HL-60 (cell line): Measurements from ENCODE around the gene FOXP1.

ENCODE experiments used
- CTCF ChIP-seq: IDR thresholded peaks from one replicate; pipeline ENCODE4 v1.5.1; 2011; ENCODE audit warnings: low read length, control low read depth, inconsistent platforms; ENCODE audit not compliant: insufficient read depth
- TF ChIP-seq, protein P1 (sequence below): IDR thresholded peaks from 2 replicates; pipeline ENCODE4 v1.6.1; 2012; ENCODE audit warnings: low read depth; ENCODE audit not compliant: insufficient replicate concordance

DNA sequence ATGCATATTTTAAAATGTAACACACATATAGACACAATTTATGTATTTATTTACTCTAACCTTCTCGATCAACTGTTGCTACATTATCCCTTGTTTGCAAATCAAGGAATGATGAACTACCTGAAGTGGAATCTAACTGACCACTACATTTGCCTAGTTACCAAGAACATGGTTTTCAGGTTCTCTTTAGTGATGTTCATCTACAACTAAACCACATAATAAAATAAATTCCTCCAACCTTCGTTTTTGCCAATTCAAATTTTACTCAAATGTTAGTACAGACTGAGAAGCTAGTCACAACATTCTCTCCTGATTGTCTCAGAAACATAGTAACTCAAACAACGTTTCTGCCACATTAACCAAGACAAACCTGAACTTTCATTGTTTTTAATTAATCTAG is 521.9 kb downstream of the FOXP1 start:
- TF ChIP-seq CTCF: no peak
- TF ChIP-seq, protein P1, sequence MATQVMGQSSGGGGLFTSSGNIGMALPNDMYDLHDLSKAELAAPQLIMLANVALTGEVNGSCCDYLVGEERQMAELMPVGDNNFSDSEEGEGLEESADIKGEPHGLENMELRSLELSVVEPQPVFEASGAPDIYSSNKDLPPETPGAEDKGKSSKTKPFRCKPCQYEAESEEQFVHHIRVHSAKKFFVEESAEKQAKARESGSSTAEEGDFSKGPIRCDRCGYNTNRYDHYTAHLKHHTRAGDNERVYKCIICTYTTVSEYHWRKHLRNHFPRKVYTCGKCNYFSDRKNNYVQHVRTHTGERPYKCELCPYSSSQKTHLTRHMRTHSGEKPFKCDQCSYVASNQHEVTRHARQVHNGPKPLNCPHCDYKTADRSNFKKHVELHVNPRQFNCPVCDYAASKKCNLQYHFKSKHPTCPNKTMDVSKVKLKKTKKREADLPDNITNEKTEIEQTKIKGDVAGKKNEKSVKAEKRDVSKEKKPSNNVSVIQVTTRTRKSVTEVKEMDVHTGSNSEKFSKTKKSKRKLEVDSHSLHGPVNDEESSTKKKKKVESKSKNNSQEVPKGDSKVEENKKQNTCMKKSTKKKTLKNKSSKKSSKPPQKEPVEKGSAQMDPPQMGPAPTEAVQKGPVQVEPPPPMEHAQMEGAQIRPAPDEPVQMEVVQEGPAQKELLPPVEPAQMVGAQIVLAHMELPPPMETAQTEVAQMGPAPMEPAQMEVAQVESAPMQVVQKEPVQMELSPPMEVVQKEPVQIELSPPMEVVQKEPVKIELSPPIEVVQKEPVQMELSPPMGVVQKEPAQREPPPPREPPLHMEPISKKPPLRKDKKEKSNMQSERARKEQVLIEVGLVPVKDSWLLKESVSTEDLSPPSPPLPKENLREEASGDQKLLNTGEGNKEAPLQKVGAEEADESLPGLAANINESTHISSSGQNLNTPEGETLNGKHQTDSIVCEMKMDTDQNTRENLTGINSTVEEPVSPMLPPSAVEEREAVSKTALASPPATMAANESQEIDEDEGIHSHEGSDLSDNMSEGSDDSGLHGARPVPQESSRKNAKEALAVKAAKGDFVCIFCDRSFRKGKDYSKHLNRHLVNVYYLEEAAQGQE: no peak
